ENCODE measurements around the gene RANBP2.
A peak's percentile ranks its signal among the peaks of the same experiment; 100 is the strongest.
"Not testable (repeated sequence)": the region's sequence is repeated elsewhere in the genome, so short reads cannot be mapped to it uniquely, and the experiment has no call there.

Gene RANBP2

GRCh38 chr2:108719149-108720044 is at the start of gene RANBP2:
TSS of gene RANBP2 (plus strand) at chr2:108719482. CDS start at chr2:108719607, 125 bp downstream.
- peak; percentile 51 for DNase-seq

- DNase-seq = not testable (repeated sequence)
Measured at GRCh38 chr2:108670282-108670681, 49.0 kb upstream of the RANBP2 start.

DNA sequence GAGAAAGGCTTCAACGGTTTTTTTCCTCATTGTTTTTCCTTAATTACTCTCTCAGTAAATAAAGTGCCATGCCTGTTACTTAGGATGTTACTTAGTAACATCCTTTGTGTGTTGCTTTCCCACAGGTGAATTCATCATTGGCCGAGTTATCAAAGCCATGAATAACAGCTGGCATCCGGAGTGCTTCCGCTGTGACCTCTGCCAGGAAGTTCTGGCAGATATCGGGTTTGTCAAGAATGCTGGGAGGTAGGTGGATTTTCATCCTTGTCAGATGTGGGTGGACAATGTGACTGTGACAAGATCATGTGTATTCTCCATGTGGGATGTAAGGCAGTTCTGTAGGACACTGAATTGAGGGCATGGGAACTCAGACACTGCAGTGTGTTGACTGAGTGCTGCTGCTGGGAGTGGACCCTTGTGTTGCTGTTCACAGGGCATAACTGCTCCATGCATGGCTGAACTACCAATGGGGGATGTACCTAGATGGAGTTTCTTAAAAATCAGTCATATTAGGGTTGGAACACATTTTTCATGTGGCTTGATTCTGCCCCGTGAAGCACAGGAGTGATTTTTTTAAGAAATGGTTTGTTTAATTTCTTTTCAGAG is 47.0 kb upstream of the RANBP2 start:
- DNase-seq = not testable (repeated sequence)

DNA sequence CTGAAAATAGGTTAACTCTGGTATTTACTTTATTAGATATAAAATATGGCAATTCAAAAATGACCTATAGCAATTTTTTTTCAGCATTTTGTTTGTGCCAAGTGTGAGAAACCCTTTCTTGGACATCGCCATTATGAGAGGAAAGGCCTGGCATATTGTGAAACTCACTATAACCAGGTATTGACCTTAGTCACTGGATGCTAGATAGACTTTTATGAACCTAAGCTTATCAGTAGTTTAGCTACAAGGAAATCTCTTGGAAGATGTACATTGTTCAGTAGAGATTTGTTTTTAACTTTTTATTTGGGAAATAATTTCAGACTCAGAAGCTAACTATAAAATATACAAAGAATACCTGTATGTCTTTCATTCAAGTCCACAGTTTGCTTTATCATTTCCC is 42.8 kb upstream of the RANBP2 start:
- not testable (repeated sequence) for DNase-seq

DNA sequence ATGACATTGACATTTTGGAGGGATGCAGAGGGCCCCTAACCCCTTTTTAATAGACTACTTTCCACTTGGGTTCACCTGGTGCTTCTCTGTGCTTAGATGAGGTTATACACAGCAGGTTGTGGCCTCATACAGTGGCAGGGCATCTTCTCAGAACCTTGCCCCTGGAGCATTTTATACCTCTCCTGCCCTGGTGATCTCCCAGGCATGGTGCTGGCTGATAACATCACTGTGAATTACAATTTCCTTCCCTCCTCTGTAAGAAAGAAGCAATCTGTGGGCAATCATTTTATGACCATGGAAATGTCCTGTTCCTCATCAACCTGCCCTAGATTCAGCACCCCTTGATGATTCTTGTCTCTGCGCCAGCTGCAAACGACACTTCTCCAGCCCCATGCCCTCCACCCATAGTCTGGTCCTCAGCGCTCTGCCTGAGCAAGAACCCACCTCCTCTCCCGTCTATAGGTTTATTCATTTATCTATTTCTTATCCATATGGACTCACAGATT is 42.0 kb upstream of the RANBP2 start:
- not testable (repeated sequence) for DNase-seq

GRCh38 chr2:108678198-108678651 is 41.1 kb upstream of the RANBP2 start:
- DNase-seq = not testable (repeated sequence)

- not testable (repeated sequence) for DNase-seq
Measured at GRCh38 chr2:108680805-108681204, 38.5 kb upstream of the RANBP2 start.

DNA sequence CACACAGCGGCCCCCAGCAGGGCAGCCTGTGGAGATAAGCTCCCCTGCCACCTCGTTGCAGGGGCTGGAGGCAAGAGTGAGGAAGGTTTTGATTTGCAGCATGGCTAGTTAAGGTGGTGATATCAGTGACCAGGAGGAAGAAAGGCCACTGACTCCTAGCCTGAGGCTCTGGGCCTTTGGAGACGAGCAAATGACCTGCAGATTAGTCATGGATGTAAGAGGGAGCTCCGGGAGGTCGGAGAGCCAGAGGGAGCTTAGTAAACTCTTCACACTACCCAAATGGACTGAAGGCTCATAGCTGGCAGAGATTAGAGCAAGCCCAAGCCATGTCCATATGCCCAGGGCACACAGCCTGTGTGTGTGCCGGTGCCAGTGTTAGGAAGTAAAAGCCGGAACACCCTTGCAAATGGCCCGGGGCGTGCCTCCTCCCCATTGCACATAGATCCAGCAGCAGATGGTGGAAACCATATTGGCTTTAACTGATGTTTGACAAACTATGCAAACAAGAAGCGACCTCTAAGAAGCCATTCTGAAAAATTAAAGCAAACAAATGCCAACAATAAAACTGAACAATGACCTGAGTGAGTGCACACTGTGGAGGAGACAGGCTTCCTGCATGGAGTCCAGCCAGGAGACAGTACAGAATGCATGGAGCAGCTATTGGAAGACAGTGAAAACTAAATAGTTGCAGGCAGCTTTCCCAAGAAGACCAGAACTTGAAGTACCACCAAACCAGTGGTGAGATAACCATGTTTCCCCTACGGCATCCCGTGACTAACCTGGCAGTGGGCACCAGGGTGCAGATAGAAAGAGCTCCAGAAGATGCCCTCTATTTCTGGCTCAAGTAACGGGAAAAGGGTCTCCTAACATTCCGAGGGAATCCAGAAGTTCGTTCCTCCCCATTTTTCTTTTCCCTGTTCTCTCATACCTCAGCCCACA is 30.2 kb upstream of the RANBP2 start:
- not testable (repeated sequence) for DNase-seq

DNA sequence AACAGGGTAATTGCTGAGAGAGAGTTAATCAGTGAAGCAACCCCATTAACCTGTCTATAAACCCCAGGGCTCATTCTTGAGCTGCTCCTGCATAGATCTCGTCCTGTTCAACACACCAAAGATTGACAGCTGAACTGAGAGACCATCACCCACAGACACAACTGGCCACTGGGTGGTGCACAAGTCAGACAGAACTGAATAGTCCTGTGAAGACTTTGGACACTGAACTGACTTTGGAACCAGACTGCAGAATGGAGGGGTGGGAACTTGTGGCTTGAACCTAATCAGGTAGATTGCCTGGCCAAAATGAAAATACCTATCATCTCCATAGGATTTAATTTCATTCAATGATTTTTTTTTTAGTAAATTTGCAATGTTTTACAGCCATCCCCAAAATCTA is 29.3 kb upstream of the RANBP2 start:
- not testable (repeated sequence) for DNase-seq

GRCh38 chr2:108691447-108691846 is 27.8 kb upstream of the RANBP2 start:
- DNase-seq = no peak

DNA sequence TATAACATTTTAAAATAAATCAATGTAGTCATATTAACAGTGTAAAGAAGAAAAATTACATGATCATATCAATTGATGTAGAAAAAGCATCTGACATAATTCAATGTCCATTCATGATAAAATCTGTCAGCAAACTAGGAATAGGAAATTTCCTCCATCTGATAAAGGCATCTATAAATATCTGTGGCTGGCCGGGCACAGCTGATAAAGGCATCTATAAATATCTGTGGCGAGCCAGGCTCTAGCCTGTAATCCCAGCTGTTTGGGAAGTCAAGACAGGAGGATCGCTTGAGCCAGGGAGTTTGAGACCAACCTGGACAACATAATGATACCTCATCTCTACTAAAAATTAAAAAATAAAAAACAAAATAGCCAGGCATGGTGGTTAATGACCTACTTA is 18.1 kb upstream of the RANBP2 start:
- no peak for DNase-seq

- DNase-seq = no peak
Measured at GRCh38 chr2:108701806-108702205, 17.5 kb upstream of the RANBP2 start.

- DNase-seq = no peak
Measured at GRCh38 chr2:108704871-108705270, 14.4 kb upstream of the RANBP2 start.

DNA sequence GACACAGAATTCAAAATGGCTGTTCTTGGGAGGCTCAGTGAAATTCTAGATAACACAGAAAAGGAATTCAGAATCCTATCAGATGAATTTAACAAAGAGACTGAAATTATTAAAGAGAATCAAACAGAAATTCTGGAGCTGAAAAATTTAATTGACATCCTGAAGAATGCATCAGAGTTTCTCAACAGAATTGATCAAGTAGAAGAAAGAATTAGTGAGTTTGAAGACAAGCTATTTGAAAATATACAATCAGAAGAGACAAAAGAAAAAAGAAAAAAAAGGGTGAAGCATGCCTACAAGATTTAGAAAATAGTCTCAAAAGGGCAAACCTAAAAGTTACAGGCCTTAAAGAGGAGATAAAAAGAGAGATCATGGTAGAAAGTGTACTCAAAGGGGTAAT is 12.0 kb upstream of the RANBP2 start:
- DNase-seq = no peak

DNA sequence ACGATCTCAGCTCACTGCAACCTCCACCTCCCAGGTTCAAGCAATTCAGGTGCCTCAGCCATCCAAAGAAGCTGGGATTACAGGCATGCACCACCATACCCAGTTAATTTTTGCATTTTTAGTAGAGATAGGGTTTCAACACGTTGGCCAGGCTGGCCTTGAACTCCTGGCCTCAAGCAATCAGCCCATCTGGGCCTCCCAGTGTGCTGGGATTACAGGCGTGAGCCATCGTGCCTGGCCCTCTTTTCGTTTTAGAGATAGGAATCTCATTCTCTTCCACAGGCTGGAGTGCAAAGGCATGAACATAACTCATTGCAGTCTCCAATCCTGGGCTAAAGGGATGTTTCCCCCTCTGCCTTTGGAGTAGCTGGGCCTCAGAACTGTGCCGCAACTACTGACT is 2.3 kb upstream of the RANBP2 start:
- not testable (repeated sequence) for DNase-seq

DNA sequence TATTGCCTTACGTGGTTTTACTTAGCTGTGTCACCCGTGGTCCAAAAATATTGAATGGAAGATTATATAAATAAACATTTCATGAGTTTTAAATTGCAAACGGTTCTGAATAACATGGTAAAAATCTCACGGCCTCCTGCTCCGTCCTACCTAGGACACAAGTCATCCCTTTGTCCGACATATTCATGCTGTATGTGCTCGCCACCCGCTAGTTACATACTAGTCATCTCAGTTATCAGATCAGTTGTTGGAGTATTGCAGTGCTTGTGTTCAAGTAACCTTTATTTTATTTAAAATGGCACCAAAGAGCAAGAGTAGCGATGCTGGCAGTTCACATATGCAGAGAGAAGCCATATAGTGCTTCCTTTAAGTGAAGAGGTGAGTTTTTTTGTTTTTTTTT is 6.8 kb downstream of the RANBP2 start:
- DNase-seq = not testable (repeated sequence)

DNA sequence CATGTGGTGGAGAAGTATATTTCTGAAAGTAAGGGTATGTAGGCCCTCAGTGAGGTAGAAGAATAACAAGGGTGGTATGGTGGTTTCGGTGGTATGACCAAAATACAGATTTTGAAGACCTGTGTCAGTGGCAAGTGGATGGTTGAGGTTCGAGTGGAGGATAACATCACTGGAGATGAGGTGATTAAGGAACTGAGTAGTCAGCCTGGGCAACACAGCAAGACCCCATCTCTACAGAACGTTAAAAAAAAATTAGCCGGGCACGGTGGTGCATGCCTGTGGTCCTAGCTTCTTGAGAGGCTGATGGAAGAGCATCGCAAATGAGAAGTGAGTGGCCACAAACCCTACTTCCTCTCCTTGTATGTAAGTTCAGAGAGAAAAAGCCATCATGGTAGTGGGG is 15.4 kb downstream of the RANBP2 start:
- not testable (repeated sequence) for DNase-seq

DNA sequence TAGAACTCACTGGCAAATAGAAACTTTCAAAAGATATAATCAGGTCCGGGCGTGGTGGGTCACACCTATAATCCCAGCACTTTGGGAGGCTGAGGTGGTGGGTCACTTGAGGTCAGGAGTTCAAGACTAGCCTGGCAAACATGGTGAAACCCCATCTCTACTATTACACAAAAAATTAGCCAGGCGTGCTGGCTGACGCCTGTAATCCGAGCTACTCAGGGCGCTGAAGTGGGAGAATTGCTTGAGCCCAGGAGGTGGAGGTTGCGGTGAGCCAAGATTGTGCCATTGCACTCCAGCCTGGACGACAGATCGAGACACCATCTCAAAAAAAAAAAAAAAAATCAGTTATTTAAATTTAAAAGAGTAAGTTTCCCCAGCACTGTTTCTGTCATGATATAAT is 38.7 kb downstream of the RANBP2 start:
- DNase-seq = not testable (repeated sequence)

- DNase-seq = not testable (repeated sequence)
Measured at GRCh38 chr2:108762618-108763017, 43.3 kb downstream of the RANBP2 start.

DNA sequence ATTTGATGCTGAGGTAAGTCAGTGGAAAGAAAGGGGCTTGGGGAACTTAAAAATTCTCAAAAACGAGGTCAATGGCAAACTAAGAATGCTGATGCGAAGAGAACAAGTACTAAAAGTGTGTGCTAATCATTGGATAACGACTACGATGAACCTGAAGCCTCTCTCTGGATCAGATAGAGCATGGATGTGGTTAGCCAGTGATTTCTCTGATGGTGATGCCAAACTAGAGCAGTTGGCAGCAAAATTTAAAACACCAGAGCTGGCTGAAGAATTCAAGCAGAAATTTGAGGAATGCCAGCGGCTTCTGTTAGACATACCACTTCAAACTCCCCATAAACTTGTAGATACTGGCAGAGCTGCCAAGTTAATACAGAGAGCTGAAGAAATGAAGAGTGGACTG is 47.4 kb downstream of the RANBP2 start:
- not testable (repeated sequence) for DNase-seq

GRCh38 chr2:108767859-108768258 is 48.6 kb downstream of the RANBP2 start:
- DNase-seq = not testable (repeated sequence)

DNA sequence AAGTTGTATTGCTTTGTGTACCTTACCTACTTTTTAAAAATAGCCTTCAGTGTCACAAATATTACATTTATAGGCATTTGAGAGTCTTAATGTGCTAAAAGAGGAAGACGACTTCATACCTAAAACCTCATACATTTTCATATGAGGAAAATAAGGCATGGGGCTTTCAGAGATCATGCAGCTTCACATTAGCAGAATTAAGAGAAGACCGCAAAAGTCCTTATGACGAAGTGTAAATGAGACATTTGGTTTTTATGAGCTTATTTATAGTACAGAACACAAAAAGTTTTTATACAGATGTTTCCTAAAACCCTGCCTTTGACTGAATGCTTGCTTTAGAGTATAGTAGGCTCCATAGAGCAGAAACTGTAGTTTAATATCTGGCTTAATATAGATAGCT is 57.2 kb downstream of the RANBP2 start:
- no peak for DNase-seq

- no peak for DNase-seq
Measured at GRCh38 chr2:108778857-108779256, 59.6 kb downstream of the RANBP2 start.
